ENCODE results near the gene VAX1. TPM values are rescaled to one million over a fixed set of nuclear protein-coding genes. Genes with fewer than 3 reads are reported as not detected.

The VAX1 gene
- total RNA-seq, 4 donors from 2014 or later = not detected

DNA sequence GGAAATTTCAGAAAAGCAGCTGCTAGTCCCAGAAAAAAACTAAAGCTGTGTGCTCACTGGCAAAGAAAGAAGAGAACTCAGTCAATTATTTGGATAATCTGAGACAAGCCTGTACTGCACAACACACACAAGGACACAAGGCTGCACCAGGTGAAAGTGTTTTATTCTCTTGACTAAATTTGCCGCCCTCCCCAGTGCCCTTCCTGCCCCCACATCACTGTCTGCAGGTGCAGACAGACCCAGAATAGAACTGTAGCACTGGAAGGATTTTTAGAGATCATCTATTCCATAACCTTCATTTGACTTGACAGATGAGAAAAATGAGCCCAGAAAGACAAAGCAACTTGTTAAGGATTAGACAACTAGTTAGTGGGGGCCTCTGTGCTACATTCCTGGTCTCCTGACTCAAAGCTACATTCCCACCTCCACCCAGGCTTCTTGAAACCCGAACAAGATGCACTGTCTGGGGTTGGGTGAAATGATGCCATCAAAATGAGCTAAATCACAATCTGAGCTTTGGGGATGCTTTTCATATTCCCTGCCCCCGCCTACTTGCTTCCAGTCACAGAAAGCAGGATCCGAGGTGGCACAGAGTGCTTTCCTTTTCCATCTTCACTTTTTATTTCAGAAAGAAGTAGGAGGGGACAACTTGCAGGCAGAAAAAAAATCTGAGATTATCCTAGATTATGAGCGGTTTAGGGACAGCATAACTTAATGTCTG, 5.2 kb upstream of the VAX1 start:
- Histone ChIP-seq H3K27me3 (peaks cover 20% of the 10 kb centered on the region), H3K36me3 (no peaks in the 10 kb centered on the region), H3K4me1 (peaks cover 3 to 6% of the 10 kb centered on the region in 2 donors), H3K9me3 (no peaks in the 10 kb centered on the region), H3K4me3 (replicated peaks in 1 of 3) (no peak overlapping the region), H3K27ac (no peak overlapping the region)
- intact Hi-C loops (cut with DNase I) = no loop called here
- 57 to 67% methylated on average over 5 of the region's 5 CpGs for WGBS, 2 donors
- DNase-seq = no peak
- TF ChIP-seq CTCF (IDR thresholded peaks at IDR 0.05) (no peak), POLR2A (IDR thresholded peaks at IDR 0.05) (no peak)

GRCh38 chr10:117140525-117140902, 2.4 kb upstream of the VAX1 start:
- Histone ChIP-seq H3K27ac (no peak overlapping the region), H3K4me1 (peaks cover 13 to 23% of the 10 kb centered on the region in 2 donors), H3K4me3 (replicated peaks in 1 of 3) (no peak overlapping the region), H3K9me3 (no peaks in the 10 kb centered on the region), H3K27me3 (peaks cover 40% of the 10 kb centered on the region), H3K36me3 (no peaks in the 10 kb centered on the region)
- no peak for TF ChIP-seq POLR2A (IDR thresholded peaks at IDR 0.05)
- TF ChIP-seq CTCF (IDR thresholded peaks at IDR 0.05) = no peak
- intact Hi-C loops (cut with DNase I) = no loop called here
- 3 to 7% methylated on average over 12 to 21 of the region's 23 CpGs for WGBS, 2 donors
- DNase-seq = no peak

DNA sequence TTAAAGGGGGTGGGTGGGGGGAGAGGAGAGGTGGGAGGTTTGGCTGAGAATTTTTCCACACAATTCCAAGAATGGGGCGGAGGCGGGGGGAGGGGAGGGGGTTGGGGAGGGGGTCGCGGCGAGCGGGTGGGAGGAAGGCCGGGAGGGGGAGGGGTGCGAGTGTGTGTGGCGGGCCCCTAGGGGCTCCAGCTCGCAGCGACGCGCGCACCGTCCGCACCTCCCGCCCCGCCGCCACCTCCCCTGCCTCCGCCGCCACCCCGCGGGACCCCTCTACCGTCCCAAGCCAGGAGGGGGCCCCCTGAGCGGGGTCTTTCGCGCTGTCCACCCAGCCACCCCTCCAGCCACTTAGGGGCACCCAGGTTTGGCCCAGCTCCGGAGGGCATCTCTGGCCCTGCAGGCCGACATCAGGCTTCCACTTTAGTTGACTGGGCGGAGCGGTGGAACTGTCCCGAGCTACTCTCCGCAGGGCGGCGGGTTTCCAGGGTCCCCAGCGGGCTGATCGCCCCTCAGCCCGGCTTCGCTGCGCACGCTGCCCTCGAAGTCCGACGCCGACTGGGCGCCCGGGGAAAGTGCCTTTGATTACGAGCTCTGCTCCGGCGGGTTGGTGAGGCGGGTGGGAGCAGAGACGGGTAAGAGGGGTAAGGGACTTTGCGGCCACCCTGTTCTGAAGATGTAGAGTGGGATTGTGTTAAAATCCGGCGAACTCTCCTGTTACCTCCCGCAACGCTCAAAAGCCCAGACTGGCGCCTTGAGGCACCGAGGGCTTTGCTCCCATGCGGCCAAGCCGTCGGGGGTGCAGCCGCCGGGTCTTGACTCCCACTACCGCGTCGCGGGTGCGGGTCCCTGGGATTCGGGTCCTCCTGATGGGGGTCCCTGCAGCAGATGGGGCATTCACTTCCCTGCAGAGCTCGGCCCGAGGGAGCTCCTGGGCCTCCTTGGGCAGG, 1.8 kb upstream of the VAX1 start:
- intact Hi-C loops (cut with DNase I) = no loop called here
- TF ChIP-seq CTCF (IDR thresholded peaks at IDR 0.05) = no peak
- TF ChIP-seq POLR2A (IDR thresholded peaks at IDR 0.05) = no peak
- no peak for DNase-seq
- 4 to 7% methylated on average over 12 to 32 of the region's 72 CpGs for WGBS, 2 donors
- peaks cover 40% of the 10 kb centered on the region for H3K27me3 ChIP-seq
- peaks cover 13 to 23% of the 10 kb centered on the region in 2 donors for H3K4me1 ChIP-seq
- H3K36me3 ChIP-seq = no peaks in the 10 kb centered on the region
- no peak overlapping the region for H3K4me3 ChIP-seq (replicated peaks in 1 of 3)
- H3K9me3 ChIP-seq = no peaks in the 10 kb centered on the region
- H3K27ac ChIP-seq = no peak overlapping the region

DNA sequence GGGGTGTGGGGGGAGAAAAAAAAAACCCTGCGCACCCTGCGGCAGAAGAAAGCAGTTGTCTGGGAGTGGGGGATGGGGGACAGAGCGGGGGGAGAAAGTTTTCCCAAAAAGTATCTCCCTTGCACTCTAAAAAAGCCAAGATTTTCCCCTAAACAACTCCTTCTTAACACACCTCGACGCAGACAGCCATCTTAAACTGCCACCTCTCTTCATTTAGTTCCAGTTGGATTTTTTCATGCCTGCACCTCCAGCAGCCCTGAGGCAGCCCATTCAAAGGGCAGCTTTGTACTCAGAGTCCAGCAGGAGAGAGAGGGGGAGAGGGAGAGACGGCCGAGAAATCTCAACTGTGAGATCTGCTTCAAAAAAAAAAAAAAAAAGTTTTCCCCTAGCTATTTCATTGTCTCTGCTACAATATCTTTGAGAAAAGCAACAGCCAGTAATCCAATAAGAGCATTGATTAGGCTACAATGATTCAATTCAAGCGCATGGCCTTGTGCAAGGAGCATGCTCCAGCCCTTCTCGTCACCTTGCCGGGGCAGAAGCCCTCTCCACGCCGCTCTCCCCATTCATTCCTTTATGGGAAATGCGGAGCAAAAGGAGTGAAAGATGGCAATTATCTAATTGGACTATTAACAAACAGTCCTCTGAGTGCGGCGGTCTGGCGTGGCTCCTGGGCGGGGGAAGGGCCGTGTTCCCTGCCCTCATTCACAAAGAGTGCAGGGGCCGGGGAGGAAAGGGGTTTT, 939 bp upstream of the VAX1 start:
- WGBS, 2 donors = 7 to 8% methylated on average over 17 to 19 of the region's 19 CpGs
- peaks cover 40% of the 10 kb centered on the region for H3K27me3 ChIP-seq

More for the DNA sequence above, 939 bp upstream of the VAX1 start:
- TF ChIP-seq CTCF (IDR thresholded peaks at IDR 0.05) = no peak
- no peak for TF ChIP-seq POLR2A (IDR thresholded peaks at IDR 0.05)
- intact Hi-C loops (cut with DNase I) = no loop called here
- no peak overlapping the region for H3K27ac ChIP-seq
- H3K4me3 ChIP-seq (replicated peaks in 1 of 3) = no peak overlapping the region
- DNase-seq = no peak
- H3K36me3 ChIP-seq = no peaks in the 10 kb centered on the region
- H3K4me1 ChIP-seq = peaks cover 13 to 28% of the 10 kb centered on the region in 2 donors
- no peaks in the 10 kb centered on the region for H3K9me3 ChIP-seq

All from thyroid gland (tissue), 4 donors.